Mucosa of descending colon (tissue), 3 donors: ENCODE data around the gene RAP1GAP. TPM values are rescaled to one million over a fixed set of nuclear protein-coding genes. Genes with fewer than 3 reads are reported as not detected.

Experiments
- ATAC-seq: fragments of 200-7000 bp; cut with Tn5 transposase; one replicate; pipeline ENCODE4 v1.9.1; 2020; ENCODE audit warnings: mild to moderate bottlenecking, moderate library complexity
- DNase-seq, 3 donors: peaks; one replicate each; pipeline ENCODE4 v3.0.0-alpha.2; 2020
- H3K36me3 ChIP-seq: fragments of 200-600 bp; one replicate; pipeline ENCODE4 v1.8.0; 2021; ENCODE audit warnings: low read depth, mild to moderate bottlenecking
- H3K4me1 ChIP-seq: fragments of 200-600 bp; one replicate; pipeline ENCODE4 v1.8.0; 2021; ENCODE audit warnings: low read depth, mild to moderate bottlenecking
- H3K4me3 ChIP-seq: fragments of 200-600 bp; one replicate; pipeline ENCODE4 v1.8.0; 2021; ENCODE audit warnings: mild to moderate bottlenecking
- H3K9me3 ChIP-seq: fragments of 200-600 bp; one replicate; pipeline ENCODE4 v1.8.0; 2021; ENCODE audit warnings: mild to moderate bottlenecking
- intact Hi-C, 2 donors: fragments of 100-400 bp; cut with DNase I in 1 of 2; cut with micrococcal nuclease in 1 of 2; formaldehyde crosslinking; loops; one replicate each; pipeline versions ENCODE4 v1.11.0 to v1.11.1; 2022; cut with DNase I, micrococcal nuclease
- total RNA-seq, 3 donors: library from RNA; stranded (reverse); fragmentation: NEBNext Ultra II Directional in 2 of 3; extraction: Animal tissue kit (Norgen Biotek cat#: 25700) in 2 of 3; gene quantifications; one replicate each; pipeline versions ENCODE4 v1.2.1 to v1.2.4, GENCODE V29; 2021 to 2023
- TF ChIP-seq, protein P1 (sequence below): fragments of 200-600 bp; IDR thresholded peaks from one replicate; pipeline ENCODE4 v1.8.0; 2022; ENCODE audit warnings: antibody characterized with exemption, mild to moderate bottlenecking
- donor health status: DM: no; HTN: no; CAD: no; lungs with moderate emphysema.
- donor health status: DM: no; HTN: no; CAD: no.
- donor health status: DM: no; HTN: yes; CAD: no.

RAP1GAP gene
- total RNA-seq, 3 donors from 2014 or later, result 15.7 to 59.6 (median 43.0) TPM

DNA sequence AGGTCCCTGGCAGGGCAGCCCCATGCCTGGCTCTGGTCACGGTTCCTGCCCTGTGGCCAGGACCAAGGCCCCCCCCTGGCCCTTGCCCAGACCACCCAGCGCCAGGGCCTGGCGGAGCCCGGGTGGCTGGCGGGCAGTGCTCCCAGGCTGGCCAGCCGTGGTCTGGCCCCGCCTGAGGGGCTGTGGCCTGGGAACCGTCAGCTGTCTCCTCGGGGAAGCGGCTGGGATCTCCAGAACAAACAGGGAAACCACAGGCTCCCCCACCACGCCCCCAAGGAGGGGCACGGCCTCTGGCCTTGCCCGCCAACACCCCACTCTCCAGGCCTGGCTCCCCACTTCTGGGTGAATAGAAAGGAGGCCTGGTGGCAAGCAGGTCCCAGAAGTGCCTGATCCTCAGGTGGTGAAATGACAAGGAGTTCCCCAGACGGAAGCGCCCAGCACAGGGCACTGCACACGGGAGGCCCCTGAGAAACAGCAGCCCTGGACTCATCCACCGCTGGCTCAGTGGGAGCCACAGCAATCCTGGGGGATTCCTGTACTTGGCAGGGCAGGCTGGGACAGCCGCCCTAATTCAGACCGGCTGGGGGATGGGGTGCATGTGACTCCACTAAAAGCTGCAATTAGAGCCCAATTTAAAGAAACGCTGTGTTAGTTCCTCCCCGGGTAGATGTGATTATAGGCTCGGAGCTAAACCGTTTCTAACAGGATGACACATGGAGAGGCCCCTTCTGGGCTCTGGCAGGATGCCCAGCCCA, 78.9 kb downstream of the RAP1GAP start:
- ATAC-seq (peak; percentile 9), DNase-seq (no peak)
- TF ChIP-seq, protein P1, sequence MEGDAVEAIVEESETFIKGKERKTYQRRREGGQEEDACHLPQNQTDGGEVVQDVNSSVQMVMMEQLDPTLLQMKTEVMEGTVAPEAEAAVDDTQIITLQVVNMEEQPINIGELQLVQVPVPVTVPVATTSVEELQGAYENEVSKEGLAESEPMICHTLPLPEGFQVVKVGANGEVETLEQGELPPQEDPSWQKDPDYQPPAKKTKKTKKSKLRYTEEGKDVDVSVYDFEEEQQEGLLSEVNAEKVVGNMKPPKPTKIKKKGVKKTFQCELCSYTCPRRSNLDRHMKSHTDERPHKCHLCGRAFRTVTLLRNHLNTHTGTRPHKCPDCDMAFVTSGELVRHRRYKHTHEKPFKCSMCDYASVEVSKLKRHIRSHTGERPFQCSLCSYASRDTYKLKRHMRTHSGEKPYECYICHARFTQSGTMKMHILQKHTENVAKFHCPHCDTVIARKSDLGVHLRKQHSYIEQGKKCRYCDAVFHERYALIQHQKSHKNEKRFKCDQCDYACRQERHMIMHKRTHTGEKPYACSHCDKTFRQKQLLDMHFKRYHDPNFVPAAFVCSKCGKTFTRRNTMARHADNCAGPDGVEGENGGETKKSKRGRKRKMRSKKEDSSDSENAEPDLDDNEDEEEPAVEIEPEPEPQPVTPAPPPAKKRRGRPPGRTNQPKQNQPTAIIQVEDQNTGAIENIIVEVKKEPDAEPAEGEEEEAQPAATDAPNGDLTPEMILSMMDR, result no peak
- Histone ChIP-seq H3K9me3 (no peaks in the 10 kb centered on the region), H3K4me1 (peaks cover 5% of the 10 kb centered on the region), H3K4me3 (no peak overlapping the region), H3K36me3 (no peaks in the 10 kb centered on the region)
- intact Hi-C loops, result no loop called here

DNA sequence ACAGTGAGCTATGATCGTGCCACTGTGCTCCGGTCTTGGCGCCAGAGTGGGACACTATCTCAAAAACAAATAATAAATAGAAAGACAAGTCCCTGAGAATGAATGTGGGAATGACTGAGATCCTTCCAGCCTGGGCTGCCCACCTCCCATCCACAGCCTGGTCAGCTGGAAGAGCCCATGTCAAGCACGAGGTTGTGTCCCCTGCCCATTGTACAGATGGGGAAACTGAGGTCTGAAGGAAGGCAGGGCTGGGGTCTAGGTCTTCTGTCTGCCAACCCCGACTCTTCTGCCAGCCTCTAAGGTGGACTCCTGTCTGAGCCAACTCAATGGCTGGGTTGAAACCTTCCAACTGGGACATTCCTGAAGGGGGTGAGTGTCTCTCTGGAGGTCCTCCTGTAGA, 79.5 kb downstream of the RAP1GAP start:
- Histone ChIP-seq H3K4me1 (peaks cover 5% of the 10 kb centered on the region), H3K36me3 (no peaks in the 10 kb centered on the region), H3K9me3 (no peaks in the 10 kb centered on the region), H3K4me3 (no peak overlapping the region)
- no peak for DNase-seq
- intact Hi-C loops, result no loop called here
- TF ChIP-seq, protein P1, result no peak
- no peak for ATAC-seq

- DNase-seq (no peak), ATAC-seq (no peak)
- H3K4me3 ChIP-seq, result no peak overlapping the region
- TF ChIP-seq, protein P1, result no peak
- peaks cover 5% of the 10 kb centered on the region for H3K4me1 ChIP-seq
- no peaks in the 10 kb centered on the region for H3K9me3 ChIP-seq
- intact Hi-C loops, result loop anchor here in 1 of 2 donors (2.0 kb wide), 1 partner anchor 71 kb away; no protein-coding TSS in a partner anchor
- no peaks in the 10 kb centered on the region for H3K36me3 ChIP-seq
These were observed 81.6 kb downstream of the RAP1GAP start for GRCh38 chr1:21587602-21587953.

GRCh38 chr1:21586846-21587601, 82.1 kb downstream of the RAP1GAP start:
- ATAC-seq, result peak; percentile 87
- peak; percentile 39 to 73 (median 46) for DNase-seq
- H3K4me1 ChIP-seq, result peaks cover 5% of the 10 kb centered on the region

DNA sequence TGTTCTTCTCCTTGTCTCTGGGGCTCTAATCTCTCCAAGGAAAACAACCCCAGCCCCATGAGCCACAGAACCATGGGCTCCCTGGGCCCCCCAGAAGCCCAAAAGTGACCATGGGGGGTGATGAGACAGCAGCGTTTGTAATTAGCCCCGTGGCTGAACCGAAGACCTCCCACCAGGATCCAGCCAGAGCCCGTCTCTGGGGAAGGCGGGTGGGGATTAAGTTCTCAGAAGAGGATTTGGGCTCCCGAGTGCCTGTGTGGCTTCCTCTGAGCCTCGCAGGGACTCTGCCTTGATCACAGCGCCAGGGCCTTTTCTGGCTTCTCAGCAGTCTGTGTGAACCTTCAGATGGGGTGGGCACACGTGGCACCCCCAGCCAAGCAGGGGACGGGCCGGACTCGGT, 82.9 kb downstream of the RAP1GAP start:
- ATAC-seq (no peak), DNase-seq (no peak)
- intact Hi-C loops, result loop anchor here in 1 of 2 donors (2.0 kb wide), 1 partner anchor 73 kb away; no protein-coding TSS in a partner anchor
- TF ChIP-seq, protein P1, result no peak
- no peaks in the 10 kb centered on the region for H3K9me3 ChIP-seq
- peaks cover 5% of the 10 kb centered on the region for H3K4me1 ChIP-seq
- no peak overlapping the region for H3K4me3 ChIP-seq
- no peaks in the 10 kb centered on the region for H3K36me3 ChIP-seq

More at GRCh38 chr1:21586846-21587601, 82.1 kb downstream of the RAP1GAP start:
- H3K9me3 ChIP-seq, result no peaks in the 10 kb centered on the region
- no peak overlapping the region for H3K4me3 ChIP-seq
- no peaks in the 10 kb centered on the region for H3K36me3 ChIP-seq
- TF ChIP-seq, protein P1, result no peak
- intact Hi-C loops, result loop anchor here in 1 of 2 donors (2.0 kb wide), 1 partner anchor 72 kb away; no protein-coding TSS in a partner anchor
